Testis (tissue), 2 donors: ENCODE results near the gene TBXAS1.

Experiments used
- CTCF ChIP-seq, 3 experiments: fragments of 450-650 bp in 2 of 3; fragments of 200-600 bp in 1 of 3; sonication (generic) in 1 of 3; IDR thresholded peaks; one replicate each; pipeline ENCODE4 v1.5.1; 2016 to 2019; ENCODE audit warnings: antibody characterized with exemption in 3 of 3, mild to moderate bottlenecking in 2 of 3, moderate library complexity in 1 of 3
- POLR2A ChIP-seq: fragments of 450-650 bp; IDR thresholded peaks from one replicate; pipeline ENCODE4 v1.6.1; 2017; ENCODE audit warnings: antibody characterized with exemption, mild to moderate bottlenecking, moderate library complexity

DNA sequence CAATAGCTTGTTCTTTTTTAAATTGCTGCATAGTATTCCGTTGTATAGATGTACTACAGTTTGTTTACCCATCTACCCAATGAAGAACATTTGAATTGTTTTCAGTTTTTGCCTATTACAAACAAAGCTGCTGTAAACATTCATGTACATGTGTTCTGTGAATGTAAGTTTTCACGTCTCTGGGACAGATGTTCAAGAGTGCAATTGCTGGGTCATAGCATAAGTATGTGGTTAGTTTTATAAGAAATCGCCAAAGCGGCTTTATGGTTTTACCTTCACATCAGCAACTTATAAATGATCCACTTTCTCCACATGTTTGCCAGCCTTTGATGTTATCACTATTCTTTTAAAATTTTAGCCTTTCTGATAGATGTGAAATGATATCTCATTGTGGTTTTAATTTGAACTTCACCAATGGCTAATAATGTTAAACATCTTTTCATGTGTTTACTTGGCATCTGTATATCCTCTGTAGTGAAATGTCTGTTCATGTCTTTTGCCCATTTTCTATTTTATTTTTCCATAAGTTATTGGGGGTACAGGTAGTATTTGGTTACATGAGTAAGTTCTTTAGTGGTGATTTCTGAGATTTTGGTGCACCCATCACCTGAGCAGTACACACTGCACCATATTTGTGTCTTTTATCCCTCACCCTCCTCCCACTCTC is 73.5 kb downstream of the TBXAS1 start:
- TF ChIP-seq CTCF (IDR thresholded peaks at IDR 0.05) (no peak), POLR2A (no peak)
